DMS53 treated with DMSO at 0.1 percent for 48 hours (cell line): ENCODE measurements around the gene HPGDS.
A peak's percentile ranks its signal among the peaks of the same experiment; 100 is the strongest.
"Not testable (repeated sequence)": the region's sequence is repeated elsewhere in the genome, so short reads cannot be mapped to it uniquely, and the experiment has no call there.

Experiments used
- DNase-seq: peaks from one replicate; lab custom pipeline; 2025; ENCODE audit not compliant: unreplicated experiment; lab: John Stamatoyannopoulos, UW

HPGDS gene

GRCh38 chr4:94332983-94333590 is 9.5 kb downstream of the HPGDS start:
- no peak for DNase-seq

GRCh38 chr4:94329933-94330332 is 12.7 kb downstream of the HPGDS start:
- DNase-seq, result no peak

- DNase-seq, result no peak
Measured at GRCh38 chr4:94325835-94326234, 16.8 kb downstream of the HPGDS start.

- DNase-seq, result not testable (repeated sequence)
Measured at GRCh38 chr4:94319927-94320326, 22.7 kb downstream of the HPGDS start.

- no peak for DNase-seq
Measured at GRCh38 chr4:94307231-94307871, 35.3 kb downstream of the HPGDS start.

GRCh38 chr4:94306713-94307112 is 35.9 kb downstream of the HPGDS start:
- no peak for DNase-seq

- DNase-seq, result no peak
Measured at GRCh38 chr4:94305466-94306225, 37.0 kb downstream of the HPGDS start.

GRCh38 chr4:94304365-94304971 is 38.2 kb downstream of the HPGDS start:
- DNase-seq, result peak; percentile 29

GRCh38 chr4:94302191-94302590 is 40.4 kb downstream of the HPGDS start:
- DNase-seq, result no peak

- DNase-seq, result no peak
Measured at GRCh38 chr4:94298725-94299252, 43.8 kb downstream of the HPGDS start.

- DNase-seq, result not testable (repeated sequence)
Measured at GRCh38 chr4:94295473-94295872, 47.2 kb downstream of the HPGDS start.

- not testable (repeated sequence) for DNase-seq
Measured at GRCh38 chr4:94293981-94294380, 48.7 kb downstream of the HPGDS start.

GRCh38 chr4:94290245-94290644 is 52.4 kb downstream of the HPGDS start:
- DNase-seq, result no peak

GRCh38 chr4:94285666-94286065 is 57.0 kb downstream of the HPGDS start:
- DNase-seq, result no peak

- no peak for DNase-seq
Measured at GRCh38 chr4:94284889-94285288, 57.7 kb downstream of the HPGDS start.

- DNase-seq, result no peak
Measured at GRCh38 chr4:94278781-94279180, 63.9 kb downstream of the HPGDS start.

GRCh38 chr4:94277534-94277933 is 65.1 kb downstream of the HPGDS start:
- no peak for DNase-seq

- no peak for DNase-seq
Measured at GRCh38 chr4:94276204-94276603, 66.4 kb downstream of the HPGDS start.

- no peak for DNase-seq
Measured at GRCh38 chr4:94274912-94275311, 67.7 kb downstream of the HPGDS start.

- DNase-seq, result no peak
Measured at GRCh38 chr4:94271248-94271647, 71.4 kb downstream of the HPGDS start.

GRCh38 chr4:94267037-94267436 is 75.6 kb downstream of the HPGDS start:
- no peak for DNase-seq
